ENCODE measurements around the gene FREM3.
"Not testable (repeated sequence)": the region's sequence is repeated elsewhere in the genome, so short reads cannot be mapped to it uniquely, and the experiment has no call there.

The FREM3 gene

GRCh38 chr4:143581331-143581946 is 119.0 kb downstream of the FREM3 start:
- DNase-seq (ENCODE audit: low read depth): no peak

- no peak for DNase-seq (ENCODE audit: low read depth)
Observed at GRCh38 chr4:143575331-143575730, 125.1 kb downstream of the FREM3 start.

GRCh38 chr4:143564472-143564871 is 136.0 kb downstream of the FREM3 start:
- no peak for DNase-seq (ENCODE audit: low read depth)

GRCh38 chr4:143559757-143560147 is 140.7 kb downstream of the FREM3 start:
- no peak for DNase-seq (ENCODE audit: low read depth)

GRCh38 chr4:143558823-143559756 is 141.4 kb downstream of the FREM3 start:
- peak; percentile 46 for DNase-seq (ENCODE audit: low read depth)

- DNase-seq (ENCODE audit: low read depth): no peak
Observed at GRCh38 chr4:143558286-143558685, 142.2 kb downstream of the FREM3 start.

GRCh38 chr4:143555676-143556075 is 144.8 kb downstream of the FREM3 start:
- DNase-seq (ENCODE audit: low read depth): no peak

- DNase-seq (ENCODE audit: low read depth): no peak
Observed at GRCh38 chr4:143554728-143555597, 145.5 kb downstream of the FREM3 start.

- no peak for DNase-seq (ENCODE audit: low read depth)
Observed at GRCh38 chr4:143549928-143550327, 150.5 kb downstream of the FREM3 start.

- no peak for DNase-seq (ENCODE audit: low read depth)
Observed at GRCh38 chr4:143539670-143540023, 160.8 kb downstream of the FREM3 start.

- DNase-seq (ENCODE audit: low read depth): no peak
Observed at GRCh38 chr4:143538979-143539669, 161.4 kb downstream of the FREM3 start.

- DNase-seq (ENCODE audit: low read depth): no peak
Observed at GRCh38 chr4:143531788-143532491, 168.5 kb downstream of the FREM3 start.

- DNase-seq (ENCODE audit: low read depth): no peak
Observed at GRCh38 chr4:143531380-143531779, 169.1 kb downstream of the FREM3 start.

GRCh38 chr4:143528046-143528445 is 172.4 kb downstream of the FREM3 start:
- not testable (repeated sequence) for DNase-seq (ENCODE audit: low read depth)

Measured in activated T-helper 1 cell treated with Interleukin-2 at 50 U/mL for 16 hours (primary cell).